Endothelial cell of umbilical vein (primary cell): ENCODE data around the gene GDPD3. TPM values are rescaled to one million over a fixed set of nuclear protein-coding genes. Genes with fewer than 3 reads are reported as not detected.
"Not testable (repeated sequence)": the region's sequence is repeated elsewhere in the genome, so short reads cannot be mapped to it uniquely, and the experiment has no call there.

Source experiments
- BruUV-seq: library from RNA; stranded (reverse); fragments of 400-500 nt; replicated peaks from 2 replicates; lab custom pipeline; 2021; lab: Mats Ljungman, UMichigan
- CTCF ChIA-PET: fragments of 300-600, 350-600 bp; sonication (Branson Sonifier 250); formaldehyde crosslinking; loops from one replicate; lab custom pipeline; 2021; ENCODE audit warnings: antibody characterized with exemption, inconsistent platforms; lab: Charles Lee
- POLR2A ChIA-PET: fragments of 300-600, 350-600 bp; sonication (Branson Sonifier 250); formaldehyde crosslinking; loops from one replicate; lab custom pipeline; 2021; ENCODE audit warnings: antibody characterized with exemption, inconsistent platforms; lab: Charles Lee
- DNase-seq: peaks from one replicate; pipeline ENCODE4 v3.0.0-alpha.2; 2011; ENCODE audit warnings: low read depth, low spot score
- FAIRE-seq: peaks from 2 replicates; lab custom pipeline; 2011; peaks lifted over from hg19 to GRCh38; lab: Jason Lieb, UNC
- H2AFZ ChIP-seq: 2 replicates; pipeline ENCODE4 v1.6.0; 2012; ENCODE audit warnings: low read depth, low read length, control low read depth, inconsistent platforms
- H3K27ac ChIP-seq: 2 replicates; pipeline ENCODE4 v1.5.1; 2011; ENCODE audit warnings: low read depth, mild to moderate bottlenecking, control low read depth, low read length, moderate library complexity; ENCODE audit not compliant: insufficient read depth
- H3K27me3 ChIP-seq, 2 experiments: 2 replicates each; pipeline versions ENCODE4 v1.6.0 to v1.6.1; 2011; ENCODE audit warnings: low read length in 2 of 2, mixed read lengths in 1 of 2; ENCODE audit not compliant: control insufficient read depth in 2 of 2, insufficient read depth in 2 of 2
- H3K36me3 ChIP-seq, 2 experiments: 2 replicates in 1 of 2; 3 replicates in 1 of 2; pipeline ENCODE4 v1.5.1; 2011; ENCODE audit warnings: low read length in 2 of 2, mild to moderate bottlenecking in 1 of 2, moderate library complexity in 1 of 2; ENCODE audit not compliant: control insufficient read depth in 2 of 2, insufficient read depth in 2 of 2; ENCODE audit errors: extremely low read depth in 1 of 2
- H3K4me1 ChIP-seq: 3 replicates; pipeline ENCODE4 v1.5.1; 2011; ENCODE audit warnings: mild to moderate bottlenecking, low read length; ENCODE audit not compliant: control insufficient read depth, insufficient read depth; ENCODE audit errors: extremely low read depth
- H3K4me2 ChIP-seq: 2 replicates; pipeline ENCODE4 v1.6.1; 2011; ENCODE audit warnings: low read length, control low read depth, mixed read lengths; ENCODE audit not compliant: insufficient read depth
- H3K4me3 ChIP-seq, 3 experiments: fragments of 200-600 bp in 1 of 3; sonication (generic), shearing (Covaris generic) in 1 of 3; replicated peaks in 1 of 3; 2 replicates each; pipeline ENCODE4 v1.5.1; 2011 to 2016; ENCODE audit warnings: control low read depth in 3 of 3, low read length in 3 of 3, mild to moderate bottlenecking in 2 of 3, inconsistent platforms in 1 of 3, low read depth in 1 of 3, moderate library complexity in 1 of 3; ENCODE audit not compliant: insufficient read depth in 1 of 3
- H3K79me2 ChIP-seq: 2 replicates; pipeline ENCODE4 v1.6.0; 2012; ENCODE audit warnings: low read length, inconsistent platforms; ENCODE audit not compliant: control insufficient read depth, insufficient read depth
- H3K9ac ChIP-seq: replicated peaks from 2 replicates; pipeline ENCODE3; 2011; ENCODE audit warnings: low read length, control low read depth; ENCODE audit not compliant: insufficient read depth; ENCODE audit errors: extremely low read depth
- H3K9me1 ChIP-seq: replicated peaks from 3 replicates; pipeline ENCODE4 v1.6.0; 2011; ENCODE audit warnings: mild to moderate bottlenecking, low read length; ENCODE audit not compliant: control insufficient read depth, insufficient read depth; ENCODE audit errors: extremely low read depth
- H3K9me3 ChIP-seq: replicated peaks from 2 replicates; pipeline ENCODE4 v1.5.1; 2012; ENCODE audit warnings: low read length, inconsistent platforms; ENCODE audit not compliant: control insufficient read depth, insufficient read depth
- H4K20me1 ChIP-seq: replicated peaks from 2 replicates; pipeline ENCODE3; 2011; ENCODE audit warnings: mild to moderate bottlenecking, low read length; ENCODE audit not compliant: control insufficient read depth, insufficient read depth; ENCODE audit errors: extremely low read depth
- EZH2 ChIP-seq: IDR thresholded peaks from 2 replicates; pipeline ENCODE4 v1.6.1; 2012; ENCODE audit warnings: borderline replicate concordance, low read depth, mild to moderate bottlenecking, moderate library complexity, low read length, inconsistent platforms; ENCODE audit not compliant: severe bottlenecking
- FOS ChIP-seq: IDR thresholded peaks from 2 replicates; pipeline ENCODE4 v1.6.1; 2011; ENCODE audit warnings: mild to moderate bottlenecking, low read length, moderate library complexity, borderline replicate concordance; ENCODE audit not compliant: insufficient read depth
- GATA2 ChIP-seq: IDR thresholded peaks from 2 replicates; pipeline ENCODE4 v1.7.0; 2011; ENCODE audit warnings: low read depth, mild to moderate bottlenecking, moderate library complexity, mixed read lengths, low read length; ENCODE audit not compliant: insufficient read length, insufficient read depth
- JUN ChIP-seq: IDR thresholded peaks from 2 replicates; pipeline ENCODE4 v1.6.1; 2011; ENCODE audit warnings: borderline replicate concordance, low read depth; ENCODE audit not compliant: insufficient read length, insufficient read depth
- MYC ChIP-seq: IDR thresholded peaks from one replicate; pipeline ENCODE4 v1.6.1; 2011; ENCODE audit warnings: mild to moderate bottlenecking, low read depth, low read length
- POLR2A ChIP-seq: IDR thresholded peaks from 2 replicates; pipeline ENCODE4 v1.6.1; 2012; ENCODE audit warnings: low read depth, mild to moderate bottlenecking, control low read depth, low read length
- POLR2AphosphoS5 ChIP-seq: IDR thresholded peaks from 2 replicates; pipeline ENCODE4 v1.6.1; 2012; ENCODE audit warnings: low read depth, mild to moderate bottlenecking, control low read depth, low read length, moderate library complexity; ENCODE audit not compliant: insufficient read depth
- dilution Hi-C: fragments of 300-500 bp; cut with MboI; formaldehyde crosslinking; loops from one replicate; pipeline ENCODE4 v1.15.0; 2019; ENCODE audit warnings: low sequenced_read_pairs; ENCODE audit not compliant: extremely low pct_ligation_motif_present
- intact Hi-C: fragments of 100-400 bp; cut with micrococcal nuclease; formaldehyde crosslinking; loops from one replicate; pipeline ENCODE4 v1.10.0; 2022
- polyA plus RNA-seq, 4 experiments: library from polyadenylated mRNA; depleted of rRNA in 3 of 4; stranded (reverse) in 3 of 4; unstranded in 1 of 4; fragments of >200 nt; gene quantifications; 2 replicates each; pipeline versions ENCODE4 v1.2.1 to v1.2.3, GENCODE V29; 2011 to 2012; ENCODE audit warnings: missing spikeins in 1 of 4
- total RNA-seq: library from RNA; stranded (reverse); gene quantifications from 2 replicates; pipeline ENCODE4 v1.2.3, GENCODE V29; 2021
- TF ChIP-seq, protein P1 (sequence below), 2 donors: IDR thresholded peaks; 1 replicate in 1 of 2; 2 replicates in 1 of 2; pipeline ENCODE4 v1.5.1; 2011; ENCODE audit warnings: low read length in 2 of 2, mild to moderate bottlenecking in 2 of 2, moderate library complexity in 2 of 2, control low read depth in 1 of 2, inconsistent platforms in 1 of 2, low read depth in 1 of 2; ENCODE audit not compliant: insufficient read depth in 1 of 2; ENCODE audit errors: extremely low read depth in 1 of 2
- TF ChIP-seq, protein P2 (sequence below): IDR thresholded peaks from 2 replicates; pipeline ENCODE4 v1.6.1; 2011; ENCODE audit not compliant: insufficient read depth, insufficient read length

GDPD3 gene
- total and polyA plus RNA-seq, 2 donors (not counting 3 experiments of a cell fraction or from before 2014, with no cell fraction given): 8.0 to 18.6 TPM

DNA sequence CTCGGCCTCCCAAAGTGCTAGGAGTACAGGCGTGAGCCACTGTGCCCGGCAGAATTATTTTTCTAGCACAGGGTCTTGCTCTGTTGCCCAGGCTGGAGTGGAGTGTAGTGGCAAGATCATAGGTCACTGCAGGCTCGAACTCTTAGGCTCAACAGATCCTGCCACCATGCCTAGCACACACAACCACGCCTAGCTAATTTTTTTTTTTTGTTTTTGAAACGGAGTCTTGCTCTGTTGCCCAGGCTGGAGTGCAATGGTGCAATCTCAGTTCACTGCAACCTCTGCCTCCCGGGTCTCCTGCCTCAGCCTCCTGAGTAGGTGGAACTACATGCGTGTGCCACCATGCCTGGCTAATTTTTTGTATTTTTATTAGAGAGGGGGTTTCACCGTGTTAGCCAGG, 12.4 kb upstream of the GDPD3 start:
- H3K36me3 ChIP-seq, H3K27me3 ChIP-seq, H3K79me2 ChIP-seq, H3K4me2 ChIP-seq, H3K9ac ChIP-seq, DNase-seq, dilution Hi-C loops, POLR2A ChIA-PET, H2AFZ ChIP-seq, H3K9me3 ChIP-seq, H3K9me1 ChIP-seq, H3K4me3 ChIP-seq, BruUV-seq, intact Hi-C loops, H4K20me1 ChIP-seq, FAIRE-seq, H3K27ac ChIP-seq: not testable (repeated sequence)
- CTCF ChIA-PET: interaction anchor here (1.0 to 1.1 kb wide), 2 partner anchors 12 to 70 kb away, joined by 3 to 4 read pairs; partner anchors contain the start of gene GDPD3
- H3K4me1 ChIP-seq: peaks cover 14% of the 10 kb centered on the region

DNA sequence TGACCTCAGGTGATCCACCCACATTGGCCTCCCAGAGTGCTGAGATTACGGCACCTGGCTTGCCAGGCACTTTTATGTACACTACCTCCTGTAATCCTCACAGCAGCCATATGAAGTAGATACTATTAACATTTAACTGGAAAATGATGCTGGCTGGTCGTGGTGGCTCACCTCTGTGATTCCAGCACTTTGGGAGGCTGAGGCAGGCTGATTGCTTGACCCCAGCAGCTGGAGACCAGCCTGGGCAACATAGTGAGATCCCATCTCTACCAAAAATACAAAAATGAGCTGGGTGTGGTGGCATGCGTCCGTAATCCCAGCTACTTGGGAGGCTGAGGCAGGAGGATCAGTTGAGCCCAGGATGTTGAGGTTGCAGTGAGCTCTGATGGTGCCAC, 11.6 kb upstream of the GDPD3 start:
- Histone ChIP-seq H3K9me1 (no peaks in the 10 kb centered on the region), H3K36me3 (peaks cover 0 to 4% of the 10 kb centered on the region in 2 experiments), H3K9ac (no peak overlapping the region), H3K4me1 (peaks cover 14% of the 10 kb centered on the region), H3K79me2 (peaks cover 5% of the 10 kb centered on the region), H4K20me1 (no peaks in the 10 kb centered on the region), H3K9me3 (no peaks in the 10 kb centered on the region), H2AFZ (no peak overlapping the region), H3K4me3 (no peak overlapping the region), H3K4me2 (no peak overlapping the region), H3K27me3 (no peaks in the 10 kb centered on the region), H3K27ac (no peak overlapping the region)
- FAIRE-seq: no peak
- BruUV-seq: no TSS peak
- dilution Hi-C loops: no loop called here
- no peak for DNase-seq
- intact Hi-C loops: no loop called here
- CTCF ChIA-PET: interaction anchor here (1.0 to 2.2 kb wide), 4 partner anchors 11 to 305 kb away, joined by 3 to 10 read pairs (median 4); partner anchors contain the start of genes DCTPP1, GDPD3 and TBX6
- TF ChIP-seq POLR2AphosphoS5: no peak
- TF ChIP-seq JUN: no peak
- no peak for TF ChIP-seq MYC
- TF ChIP-seq, protein P1, sequence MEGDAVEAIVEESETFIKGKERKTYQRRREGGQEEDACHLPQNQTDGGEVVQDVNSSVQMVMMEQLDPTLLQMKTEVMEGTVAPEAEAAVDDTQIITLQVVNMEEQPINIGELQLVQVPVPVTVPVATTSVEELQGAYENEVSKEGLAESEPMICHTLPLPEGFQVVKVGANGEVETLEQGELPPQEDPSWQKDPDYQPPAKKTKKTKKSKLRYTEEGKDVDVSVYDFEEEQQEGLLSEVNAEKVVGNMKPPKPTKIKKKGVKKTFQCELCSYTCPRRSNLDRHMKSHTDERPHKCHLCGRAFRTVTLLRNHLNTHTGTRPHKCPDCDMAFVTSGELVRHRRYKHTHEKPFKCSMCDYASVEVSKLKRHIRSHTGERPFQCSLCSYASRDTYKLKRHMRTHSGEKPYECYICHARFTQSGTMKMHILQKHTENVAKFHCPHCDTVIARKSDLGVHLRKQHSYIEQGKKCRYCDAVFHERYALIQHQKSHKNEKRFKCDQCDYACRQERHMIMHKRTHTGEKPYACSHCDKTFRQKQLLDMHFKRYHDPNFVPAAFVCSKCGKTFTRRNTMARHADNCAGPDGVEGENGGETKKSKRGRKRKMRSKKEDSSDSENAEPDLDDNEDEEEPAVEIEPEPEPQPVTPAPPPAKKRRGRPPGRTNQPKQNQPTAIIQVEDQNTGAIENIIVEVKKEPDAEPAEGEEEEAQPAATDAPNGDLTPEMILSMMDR (IDR thresholded peaks at IDR 0.05; ENCODE audit: extremely low read depth in 1 of 2, insufficient read depth in 1 of 2, low read depth in 1 of 2, low read length in 2 of 2): no peak
- TF ChIP-seq EZH2: no peak
- TF ChIP-seq FOS: no peak
- TF ChIP-seq, protein P2, sequence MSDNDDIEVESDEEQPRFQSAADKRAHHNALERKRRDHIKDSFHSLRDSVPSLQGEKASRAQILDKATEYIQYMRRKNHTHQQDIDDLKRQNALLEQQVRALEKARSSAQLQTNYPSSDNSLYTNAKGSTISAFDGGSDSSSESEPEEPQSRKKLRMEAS: no peak
- TF ChIP-seq POLR2A: no peak
- TF ChIP-seq GATA2: no peak
- POLR2A ChIA-PET: interaction anchor here (0.6 kb wide), 1 partner anchor 14 kb away, joined by 8 read pairs; no protein-coding TSS in a partner anchor
